SK-N-SH (cell line): Measurements from ENCODE around the gene NBDY. TPM values are rescaled to one million over a fixed set of nuclear protein-coding genes. Genes with fewer than 3 reads are reported as not detected.

Source experiments
- CTCF ChIA-PET: fragments of 300-600, 350-600 bp; formaldehyde crosslinking; extraction: SDS; loops from one replicate; lab custom pipeline; 2021; lab: Yijun Ruan, JAX
- POLR2A ChIA-PET: fragments of 350-600 bp; sonication (Branson Sonifier 250); formaldehyde crosslinking; extraction: SDS; loops from one replicate; lab custom pipeline; 2020; ENCODE audit warnings: antibody characterized with exemption, inconsistent platforms; lab: Yijun Ruan, JAX
- DNase-seq: peaks from one replicate; pipeline ENCODE4 v3.0.0; 2012
- H2AFZ ChIP-seq: fragments of 200-600 bp; sonication (generic); 2 replicates; pipeline ENCODE4 v1.8.1; 2016; ENCODE audit warnings: antibody characterized with exemption, mild to moderate bottlenecking, low read depth
- H3F3A ChIP-seq: fragments of 200-600 bp; sonication (generic); replicated peaks from 2 replicates; pipeline ENCODE3; 2016; ENCODE audit warnings: antibody characterized with exemption, mild to moderate bottlenecking; ENCODE audit not compliant: insufficient read depth
- H3K27ac ChIP-seq, 2 experiments: fragments of 200-500 bp in 1 of 2; fragments of 200-600 bp in 1 of 2; sonication (Bioruptor generic) in 1 of 2; sonication (generic), shearing (Covaris generic) in 1 of 2; 2 replicates each; pipeline versions ENCODE4 v1.5.1 to v1.6.1; 2014 to 2016; ENCODE audit warnings: low read depth in 2 of 2, inconsistent platforms in 1 of 2, low read length in 1 of 2, mild to moderate bottlenecking in 1 of 2, mixed read lengths in 1 of 2
- H3K27me3 ChIP-seq: fragments of 200-600 bp; sonication (generic), shearing (Covaris generic); 2 replicates; pipeline ENCODE4 v1.6.1; 2016; ENCODE audit warnings: mixed run types; ENCODE audit not compliant: insufficient read depth
- H3K36me3 ChIP-seq, 2 experiments: fragments of 200-500 bp in 1 of 2; fragments of 200-600 bp in 1 of 2; sonication (Bioruptor generic) in 1 of 2; sonication (generic) in 1 of 2; replicated peaks in 1 of 2; 2 replicates each; pipeline versions ENCODE3 to v1.5.1; 2014 to 2016; ENCODE audit warnings: low read length in 1 of 2, mild to moderate bottlenecking in 1 of 2; ENCODE audit not compliant: insufficient read depth in 2 of 2, control insufficient read depth in 1 of 2
- H3K4me1 ChIP-seq, 2 experiments: fragments of 200-500 bp in 1 of 2; fragments of 200-600 bp in 1 of 2; sonication (Bioruptor generic) in 1 of 2; sonication (generic), shearing (Covaris generic) in 1 of 2; 2 replicates each; pipeline versions ENCODE4 v1.5.1 to v1.6.1; 2014 to 2016; ENCODE audit warnings: low read depth in 1 of 2, low read length in 1 of 2, mixed run types in 1 of 2; ENCODE audit not compliant: insufficient read depth in 2 of 2, control insufficient read depth in 1 of 2
- H3K4me2 ChIP-seq: fragments of 200-600 bp; sonication (generic), shearing (Covaris generic); 2 replicates; pipeline ENCODE4 v1.6.1; 2017; ENCODE audit warnings: mixed run types
- H3K4me3 ChIP-seq, 2 experiments: fragments of 200-500 bp in 1 of 2; fragments of 200-600 bp in 1 of 2; sonication (Bioruptor generic) in 1 of 2; sonication (generic), shearing (Covaris generic) in 1 of 2; 2 replicates each; pipeline versions ENCODE4 v1.5.1 to v1.8.1; 2014 to 2016; ENCODE audit warnings: low read depth in 2 of 2, inconsistent platforms in 1 of 2, low read length in 1 of 2, mild to moderate bottlenecking in 1 of 2, mixed read lengths in 1 of 2, moderate library complexity in 1 of 2
- H3K79me2 ChIP-seq: fragments of 200-600 bp; sonication (generic); 2 replicates; pipeline ENCODE4 v1.8.1; 2017; ENCODE audit warnings: mild to moderate bottlenecking; ENCODE audit not compliant: insufficient read depth
- H3K9ac ChIP-seq: fragments of 200-600 bp; sonication (generic); 2 replicates; pipeline ENCODE4 v1.6.1; 2017; ENCODE audit warnings: mixed run types
- H3K9me2 ChIP-seq: fragments of 200-600 bp; sonication (generic); 2 replicates; pipeline ENCODE4 v1.6.1; 2017; ENCODE audit warnings: mixed run types
- H3K9me3 ChIP-seq: fragments of 200-600 bp; sonication (generic); 2 replicates; pipeline ENCODE4 v1.6.1; 2017; ENCODE audit warnings: mixed run types, mild to moderate bottlenecking, moderate library complexity
- H4K20me1 ChIP-seq: fragments of 200-600 bp; sonication (generic); 2 replicates; pipeline ENCODE4 v1.6.1; 2017; ENCODE audit warnings: mild to moderate bottlenecking, mixed run types; ENCODE audit not compliant: insufficient read depth
- CHD2 ChIP-seq: fragments of 150-350 bp; IDR thresholded peaks from 2 replicates; pipeline ENCODE4 v1.6.1; 2018; ENCODE audit warnings: low read length; ENCODE audit not compliant: partially characterized antibody
- ELF1 ChIP-seq: IDR thresholded peaks from 2 replicates; pipeline ENCODE4 v1.4.0; 2012
- EP300 ChIP-seq, 2 experiments: IDR thresholded peaks; 2 replicates each; pipeline versions ENCODE4 v1.4.0 to v1.6.1; 2012; ENCODE audit warnings: borderline replicate concordance in 1 of 2, low read depth in 1 of 2, low read length in 1 of 2
- FOXM1 ChIP-seq: IDR thresholded peaks from 2 replicates; pipeline ENCODE4 v1.4.0; 2012; ENCODE audit warnings: low read depth, mild to moderate bottlenecking
- GABPA ChIP-seq: IDR thresholded peaks from 2 replicates; pipeline ENCODE4 v1.4.0; 2012; ENCODE audit warnings: low read depth, mild to moderate bottlenecking
- JUND ChIP-seq: IDR thresholded peaks from 2 replicates; pipeline ENCODE4 v1.4.0; 2012
- MEF2A ChIP-seq: IDR thresholded peaks from 2 replicates; pipeline ENCODE4 v1.4.0; 2012; ENCODE audit warnings: low read depth, borderline replicate concordance
- MXI1 ChIP-seq: IDR thresholded peaks from 2 replicates; pipeline ENCODE4 v1.6.1; 2012; ENCODE audit warnings: mild to moderate bottlenecking, low read depth, low read length, improper control_type of control experiment
- NRF1 ChIP-seq: IDR thresholded peaks from 2 replicates; pipeline ENCODE4 v1.6.1; 2012; ENCODE audit warnings: low read depth, mild to moderate bottlenecking, low read length
- REST ChIP-seq: IDR thresholded peaks from 2 replicates; pipeline ENCODE4 v1.6.1; 2012; ENCODE audit warnings: mild to moderate bottlenecking, low read depth, low read length, moderate library complexity
- RFX5 ChIP-seq: IDR thresholded peaks from 2 replicates; pipeline ENCODE4 v1.6.1; 2012; ENCODE audit warnings: mild to moderate bottlenecking, improper control_type of control experiment, low read length
- RXRA ChIP-seq: IDR thresholded peaks from 2 replicates; pipeline ENCODE4 v1.4.0; 2012; ENCODE audit warnings: low read depth, mild to moderate bottlenecking, borderline replicate concordance
- TEAD4 ChIP-seq: IDR thresholded peaks from 2 replicates; pipeline ENCODE4 v1.4.0; 2012; ENCODE audit warnings: mild to moderate bottlenecking, borderline replicate concordance; ENCODE audit not compliant: insufficient read depth
- USF1 ChIP-seq: IDR thresholded peaks from 2 replicates; pipeline ENCODE4 v1.4.0; 2012; ENCODE audit warnings: low read depth, borderline replicate concordance
- WGBS: methylation state at CpG from one replicate; pipeline ENCODE4 v1.1.6; 2017; ENCODE audit warnings: low lambda C conversion rate; 5-methylcytosine and 5-hydroxymethylcytosine counted together
- polyA plus RNA-seq, 3 experiments: library from polyadenylated mRNA; depleted of rRNA; stranded (reverse); fragments of >200 nt; gene quantifications; 2 replicates each; pipeline ENCODE4 v1.2.3, GENCODE V29; 2012
- TF ChIP-seq, protein P1 (sequence below): fragments of 200-600 bp; sonication (generic); IDR thresholded peaks from 2 replicates; pipeline ENCODE4 v1.6.1; 2017; ENCODE audit warnings: antibody characterized with exemption, mild to moderate bottlenecking, moderate library complexity
- TF ChIP-seq, protein P2 (sequence below): IDR thresholded peaks from 2 replicates; pipeline ENCODE4; 2012

The NBDY gene
- polyA plus RNA-seq, 1 of the 3 experiments (the other 2 are of a cell fraction) = 68.2 TPM

GRCh38 chrX:56853436-56853835, 124.4 kb downstream of the NBDY start:
- Histone ChIP-seq H3K9me2 (no peaks in the 10 kb centered on the region), H3K9me3 (no peaks in the 10 kb centered on the region), H2AFZ (no peak overlapping the region), H3F3A (no peaks in the 10 kb centered on the region), H3K27ac (no peak overlapping the region), H3K9ac (no peak overlapping the region), H3K27me3 (no peaks in the 10 kb centered on the region; the same call in 1 of the 2 replicates), H3K36me3 (no peaks in the 10 kb centered on the region), H3K4me3 (no peak overlapping the region), H3K4me2 (no peak overlapping the region), H4K20me1 (no peaks in the 10 kb centered on the region), H3K79me2 (no peaks in the 10 kb centered on the region), H3K4me1 (no peaks in the 10 kb centered on the region)
- DNase-seq = no peak
- CTCF ChIA-PET = no interaction called here
- TF ChIP-seq, protein P1, sequence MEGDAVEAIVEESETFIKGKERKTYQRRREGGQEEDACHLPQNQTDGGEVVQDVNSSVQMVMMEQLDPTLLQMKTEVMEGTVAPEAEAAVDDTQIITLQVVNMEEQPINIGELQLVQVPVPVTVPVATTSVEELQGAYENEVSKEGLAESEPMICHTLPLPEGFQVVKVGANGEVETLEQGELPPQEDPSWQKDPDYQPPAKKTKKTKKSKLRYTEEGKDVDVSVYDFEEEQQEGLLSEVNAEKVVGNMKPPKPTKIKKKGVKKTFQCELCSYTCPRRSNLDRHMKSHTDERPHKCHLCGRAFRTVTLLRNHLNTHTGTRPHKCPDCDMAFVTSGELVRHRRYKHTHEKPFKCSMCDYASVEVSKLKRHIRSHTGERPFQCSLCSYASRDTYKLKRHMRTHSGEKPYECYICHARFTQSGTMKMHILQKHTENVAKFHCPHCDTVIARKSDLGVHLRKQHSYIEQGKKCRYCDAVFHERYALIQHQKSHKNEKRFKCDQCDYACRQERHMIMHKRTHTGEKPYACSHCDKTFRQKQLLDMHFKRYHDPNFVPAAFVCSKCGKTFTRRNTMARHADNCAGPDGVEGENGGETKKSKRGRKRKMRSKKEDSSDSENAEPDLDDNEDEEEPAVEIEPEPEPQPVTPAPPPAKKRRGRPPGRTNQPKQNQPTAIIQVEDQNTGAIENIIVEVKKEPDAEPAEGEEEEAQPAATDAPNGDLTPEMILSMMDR = no peak
- TF ChIP-seq FOXM1 = no peak
- TF ChIP-seq USF1 = no peak
- TF ChIP-seq JUND = no peak
- TF ChIP-seq TEAD4 = no peak
- 22% methylated on average over 9 of the region's 9 CpGs for WGBS
- POLR2A ChIA-PET = no interaction called here

DNA sequence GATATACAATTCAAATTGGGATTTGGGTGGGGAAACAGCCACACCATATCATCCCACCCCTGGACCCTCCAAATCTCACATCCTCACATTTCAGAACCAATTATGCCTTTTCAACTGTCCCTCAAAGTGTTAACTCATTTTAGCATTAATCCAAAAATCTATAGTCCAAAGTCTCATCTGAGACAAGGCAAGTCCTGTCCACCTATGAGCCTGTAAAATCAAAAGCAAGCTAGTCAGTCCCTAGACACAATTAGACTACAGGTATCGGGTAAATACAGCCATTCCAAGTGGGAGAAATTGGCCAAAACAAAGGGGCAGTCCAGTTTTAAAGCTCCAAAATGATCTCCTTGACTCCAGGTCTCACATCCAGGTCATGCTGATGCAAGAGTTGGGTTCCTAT, 128.0 kb downstream of the NBDY start:
- Histone ChIP-seq H3K9me2 (no peaks in the 10 kb centered on the region), H3K4me2 (no peak overlapping the region), H3K4me1 (no peaks in the 10 kb centered on the region), H3K9me3 (no peaks in the 10 kb centered on the region), H3K4me3 (no peak overlapping the region), H4K20me1 (no peaks in the 10 kb centered on the region), H3K79me2 (no peaks in the 10 kb centered on the region), H3K36me3 (no peaks in the 10 kb centered on the region), H3K27me3 (no peaks in the 10 kb centered on the region; the same call in 1 of the 2 replicates), H2AFZ (no peak overlapping the region), H3K9ac (no peak overlapping the region), H3K27ac (no peak overlapping the region), H3F3A (no peaks in the 10 kb centered on the region)
- POLR2A ChIA-PET = no interaction called here
- no peak for TF ChIP-seq NRF1
- TF ChIP-seq EP300 (IDR thresholded peaks at IDR 0.05; ENCODE audit: borderline replicate concordance in 1 of 2, low read depth in 1 of 2, low read length in 1 of 2) = no peak
- no peak for TF ChIP-seq RFX5
- no peak for TF ChIP-seq GABPA
- TF ChIP-seq REST = no peak
- TF ChIP-seq MEF2A = no peak
- no peak for TF ChIP-seq RXRA
- TF ChIP-seq, protein P2, sequence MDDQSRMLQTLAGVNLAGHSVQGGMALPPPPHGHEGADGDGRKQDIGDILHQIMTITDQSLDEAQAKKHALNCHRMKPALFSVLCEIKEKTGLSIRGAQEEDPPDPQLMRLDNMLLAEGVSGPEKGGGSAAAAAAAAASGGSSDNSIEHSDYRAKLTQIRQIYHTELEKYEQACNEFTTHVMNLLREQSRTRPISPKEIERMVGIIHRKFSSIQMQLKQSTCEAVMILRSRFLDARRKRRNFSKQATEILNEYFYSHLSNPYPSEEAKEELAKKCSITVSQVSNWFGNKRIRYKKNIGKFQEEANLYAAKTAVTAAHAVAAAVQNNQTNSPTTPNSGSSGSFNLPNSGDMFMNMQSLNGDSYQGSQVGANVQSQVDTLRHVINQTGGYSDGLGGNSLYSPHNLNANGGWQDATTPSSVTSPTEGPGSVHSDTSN = no peak
- TF ChIP-seq MXI1 = no peak
- no peak for TF ChIP-seq CHD2
- no peak for TF ChIP-seq ELF1
- no peak for TF ChIP-seq USF1
- CTCF ChIA-PET = no interaction called here
- DNase-seq = no peak
- 36% methylated on average over 1 of the region's 1 CpG for WGBS
